Eye (tissue), 1 donor: Measurements from ENCODE around the gene SYT2.

Experiments used
- DNase-seq: peaks from one replicate; pipeline ENCODE4 v3.0.0-alpha.2; 2015

Gene SYT2

GRCh38 chr1:202673531-202673930, 36.7 kb downstream of the SYT2 start:
- DNase-seq = no peak

GRCh38 chr1:202671399-202671798, 38.9 kb downstream of the SYT2 start:
- no peak for DNase-seq

GRCh38 chr1:202665417-202665816, 44.8 kb downstream of the SYT2 start:
- no peak for DNase-seq

GRCh38 chr1:202664083-202664482, 46.2 kb downstream of the SYT2 start:
- DNase-seq = no peak

GRCh38 chr1:202663131-202663530, 47.1 kb downstream of the SYT2 start:
- no peak for DNase-seq

- no peak for DNase-seq
These were observed 48.2 kb downstream of the SYT2 start for GRCh38 chr1:202662081-202662480.

- DNase-seq = no peak
These were observed 49.0 kb downstream of the SYT2 start for GRCh38 chr1:202661136-202661845.

GRCh38 chr1:202659974-202660373, 50.3 kb downstream of the SYT2 start:
- no peak for DNase-seq

GRCh38 chr1:202659541-202659940, 50.7 kb downstream of the SYT2 start:
- no peak for DNase-seq

GRCh38 chr1:202658769-202659168, 51.5 kb downstream of the SYT2 start:
- DNase-seq = peak; percentile 39

- DNase-seq = no peak
These were observed 51.9 kb downstream of the SYT2 start for GRCh38 chr1:202658251-202658759.

GRCh38 chr1:202656951-202657646, 53.2 kb downstream of the SYT2 start:
- peak; percentile 49 for DNase-seq

- DNase-seq = peak; percentile 44
These were observed 54.2 kb downstream of the SYT2 start for GRCh38 chr1:202656057-202656456.

- DNase-seq = no peak
These were observed 56.2 kb downstream of the SYT2 start for GRCh38 chr1:202654079-202654478.

GRCh38 chr1:202649553-202650392, 60.5 kb downstream of the SYT2 start:
- DNase-seq = peak; percentile 55

GRCh38 chr1:202648605-202649226, 61.5 kb downstream of the SYT2 start:
- no peak for DNase-seq

GRCh38 chr1:202645097-202645476, 65.2 kb downstream of the SYT2 start:
- DNase-seq = no peak

- DNase-seq = peak; percentile 27
These were observed 65.8 kb downstream of the SYT2 start for GRCh38 chr1:202644219-202645096.

- peak; percentile 67 for DNase-seq
These were observed 66.6 kb downstream of the SYT2 start for GRCh38 chr1:202643397-202644218.

- peak; percentile 50 for DNase-seq
These were observed 67.5 kb downstream of the SYT2 start for GRCh38 chr1:202642619-202643291.
